H1 (cell line): ENCODE results near the gene DRC7. TPM values are rescaled to one million over a fixed set of nuclear protein-coding genes. Genes with fewer than 3 reads are reported as not detected.

Experiments
- CTCF ChIA-PET: fragments of 300-600 bp; sonication (Branson Sonifier 250); formaldehyde crosslinking; loops from one replicate; lab custom pipeline; 2021; ENCODE audit not compliant: partially characterized antibody; lab: Charles Lee
- POLR2A ChIA-PET: fragments of 300-600 bp; sonication (Branson Sonifier 250); formaldehyde crosslinking; loops from one replicate; lab custom pipeline; 2021; ENCODE audit warnings: inconsistent platforms; ENCODE audit not compliant: partially characterized antibody; lab: Charles Lee
- DNase-seq, 2 experiments: peaks; one replicate each; pipeline versions ENCODE4 v3.0.0 to v3.0.0-alpha.2; 2010 to 2022; ENCODE audit warnings: low spot score in 2 of 2, low read depth in 1 of 2, mixed read lengths in 1 of 2
- FAIRE-seq: peaks from 2 replicates; lab custom pipeline; 2011; peaks lifted over from hg19 to GRCh38; lab: Jason Lieb, UNC
- H2AFZ ChIP-seq: 2 replicates; pipeline ENCODE4 v1.8.1; 2012; ENCODE audit warnings: low read length, inconsistent platforms
- H2AK5ac ChIP-seq: 2 replicates; pipeline ENCODE4 v1.6.1; 2013; ENCODE audit warnings: low read depth, low read length
- H2BK120ac ChIP-seq: replicated peaks from 2 replicates; pipeline ENCODE3; 2013; ENCODE audit warnings: low read depth, low read length, inconsistent platforms
- H2BK12ac ChIP-seq: 2 replicates; pipeline ENCODE4 v1.6.1; 2013; ENCODE audit warnings: low read depth, low read length
- H2BK15ac ChIP-seq: 2 replicates; pipeline ENCODE4 v1.6.1; 2013; ENCODE audit warnings: low read length
- H2BK20ac ChIP-seq: 2 replicates; pipeline ENCODE4 v1.6.1; 2013; ENCODE audit warnings: low read length
- H2BK5ac ChIP-seq: 2 replicates; pipeline ENCODE4 v1.6.1; 2013; ENCODE audit warnings: low read depth, low read length
- H3K14ac ChIP-seq: 2 replicates; pipeline ENCODE4 v1.6.1; 2013; ENCODE audit warnings: inconsistent platforms; ENCODE audit not compliant: insufficient read length
- H3K18ac ChIP-seq: 2 replicates; pipeline ENCODE4 v1.6.1; 2013; ENCODE audit warnings: low read length; ENCODE audit errors: extremely low read depth
- H3K23ac ChIP-seq: 2 replicates; pipeline ENCODE4 v1.6.1; 2013; ENCODE audit warnings: inconsistent platforms; ENCODE audit not compliant: insufficient read length
- H3K23me2 ChIP-seq: 2 replicates; pipeline ENCODE4 v1.6.1; 2013; ENCODE audit warnings: low read depth, low read length
- H3K27ac ChIP-seq: 2 replicates; pipeline ENCODE4 v1.6.1; 2011; ENCODE audit warnings: low read depth, low read length, inconsistent platforms
- H3K27me3 ChIP-seq, 4 experiments: replicated peaks in 1 of 4; 1 replicate in 1 of 4; 2 replicates in 3 of 4; pipeline versions ENCODE4 v1.6.1 to v1.8.1; 2011 to 2013; ENCODE audit warnings: low read length in 3 of 4, mild to moderate bottlenecking in 3 of 4, inconsistent platforms in 2 of 4, mixed read lengths in 2 of 4, moderate library complexity in 1 of 4; ENCODE audit not compliant: control insufficient read depth in 3 of 4, insufficient read depth in 3 of 4; ENCODE audit errors: extremely low read depth in 1 of 4
- H3K36me3 ChIP-seq, 4 experiments: 2 replicates each; pipeline versions ENCODE4 v1.6.1 to v1.8.1; 2011 to 2013; ENCODE audit warnings: mild to moderate bottlenecking in 4 of 4, low read length in 3 of 4, moderate library complexity in 2 of 4, control low read depth in 1 of 4, inconsistent platforms in 1 of 4; ENCODE audit not compliant: insufficient read depth in 4 of 4, control insufficient read depth in 2 of 4
- H3K4ac ChIP-seq: replicated peaks from 2 replicates; pipeline ENCODE3; 2013; ENCODE audit warnings: low read length, low read depth, mixed read lengths, inconsistent platforms; ENCODE audit not compliant: insufficient read length
- H3K4me1 ChIP-seq, 4 experiments: replicated peaks in 1 of 4; 1 replicate in 1 of 4; 2 replicates in 3 of 4; pipeline versions ENCODE4 v1.6.1 to v1.8.1; 2011 to 2013; ENCODE audit warnings: low read length in 3 of 4, inconsistent platforms in 2 of 4, mixed read lengths in 1 of 4; ENCODE audit not compliant: insufficient read depth in 4 of 4, control insufficient read depth in 3 of 4
- H3K4me2 ChIP-seq, 2 experiments: 2 replicates each; pipeline versions ENCODE4 v1.6.1 to v1.8.1; 2011 to 2013; ENCODE audit warnings: low read depth in 2 of 2, low read length in 2 of 2, control low read depth in 1 of 2, inconsistent platforms in 1 of 2, mild to moderate bottlenecking in 1 of 2; ENCODE audit not compliant: insufficient read depth in 1 of 2
- H3K4me3 ChIP-seq, 4 experiments: fragments of 200-600, 300-600 bp in 1 of 4; sonication (generic), shearing (Covaris generic), sonication (Bioruptor Twin) in 1 of 4; 2 replicates each; pipeline versions ENCODE4 v1.5.1 to v1.8.1; 2011 to 2016; ENCODE audit warnings: low read length in 4 of 4, low read depth in 3 of 4, control low read depth in 2 of 4, inconsistent platforms in 2 of 4, mild to moderate bottlenecking in 2 of 4, mixed read lengths in 1 of 4, moderate library complexity in 1 of 4; ENCODE audit not compliant: insufficient read depth in 2 of 4; ENCODE audit errors: extremely low read depth in 1 of 4
- H3K56ac ChIP-seq: replicated peaks from 2 replicates; pipeline ENCODE3; 2013; ENCODE audit warnings: low read depth, mild to moderate bottlenecking, mixed read lengths, low read length, inconsistent platforms; ENCODE audit not compliant: insufficient read length
- H3K79me1 ChIP-seq: 2 replicates; pipeline ENCODE4 v1.6.1; 2013; ENCODE audit warnings: low read depth, low read length, control low read depth
- H3K79me2 ChIP-seq, 2 experiments: 2 replicates each; pipeline versions ENCODE4 v1.6.1 to v1.8.1; 2012 to 2013; ENCODE audit warnings: low read length in 2 of 2, mild to moderate bottlenecking in 2 of 2, inconsistent platforms in 1 of 2; ENCODE audit not compliant: insufficient read depth in 2 of 2, control insufficient read depth in 1 of 2
- H3K9ac ChIP-seq, 4 experiments: replicated peaks in 1 of 4; 1 replicate in 1 of 4; 2 replicates in 3 of 4; pipeline versions ENCODE4 v1.6.1 to v1.8.1; 2011 to 2013; ENCODE audit warnings: low read depth in 3 of 4, low read length in 3 of 4, control low read depth in 2 of 4, mild to moderate bottlenecking in 2 of 4, moderate library complexity in 2 of 4, inconsistent platforms in 1 of 4; ENCODE audit errors: extremely low read depth in 1 of 4
- H3K9me3 ChIP-seq, 2 experiments: 2 replicates each; pipeline versions ENCODE4 v1.6.1 to v1.8.1; 2012 to 2013; ENCODE audit warnings: mild to moderate bottlenecking in 2 of 2, moderate library complexity in 2 of 2, control low read depth in 1 of 2, inconsistent platforms in 1 of 2, low read depth in 1 of 2, low read length in 1 of 2, mixed read lengths in 1 of 2; ENCODE audit not compliant: insufficient read depth in 2 of 2
- H4K20me1 ChIP-seq, 2 experiments: replicated peaks in 1 of 2; 2 replicates each; pipeline versions ENCODE3 to v1.8.1; 2011 to 2013; ENCODE audit warnings: inconsistent platforms in 2 of 2, low read length in 2 of 2, mild to moderate bottlenecking in 1 of 2; ENCODE audit not compliant: insufficient read depth in 2 of 2, control insufficient read depth in 1 of 2
- H4K5ac ChIP-seq: 2 replicates; pipeline ENCODE4 v1.6.1; 2013; ENCODE audit warnings: low read length, low read depth, mixed read lengths, inconsistent platforms; ENCODE audit not compliant: insufficient read length
- H4K8ac ChIP-seq: 2 replicates; pipeline ENCODE4 v1.8.0; 2013; ENCODE audit warnings: mild to moderate bottlenecking, moderate library complexity, low read length, inconsistent platforms; ENCODE audit not compliant: insufficient read depth; ENCODE audit errors: extremely low read depth
- H4K91ac ChIP-seq: replicated peaks from 2 replicates; pipeline ENCODE3; 2013; ENCODE audit warnings: low read length, mixed read lengths, inconsistent platforms; ENCODE audit not compliant: insufficient read length
- KDM1A ChIP-seq: fragments of 200-600, 300-600 bp; sonication (generic); IDR thresholded peaks from 2 replicates; pipeline ENCODE4 v1.7.1; 2016; ENCODE audit warnings: mild to moderate bottlenecking, low read length, borderline replicate concordance
- POLR2AphosphoS5 ChIP-seq: IDR thresholded peaks from 2 replicates; pipeline ENCODE4 v1.6.1; 2011; ENCODE audit warnings: low read depth, low read length
- POU5F1 ChIP-seq: IDR thresholded peaks from 2 replicates; pipeline ENCODE4 v1.6.1; 2011; ENCODE audit warnings: low read depth, mild to moderate bottlenecking, low read length, moderate library complexity
- SAP30 ChIP-seq: fragments of 300-600 bp; sonication (generic); IDR thresholded peaks from 2 replicates; pipeline ENCODE4 v1.7.1; 2012; ENCODE audit warnings: low read length, moderate library complexity, mild to moderate bottlenecking, inconsistent platforms; ENCODE audit not compliant: insufficient read depth, insufficient replicate concordance
- SIRT6 ChIP-seq: IDR thresholded peaks from one replicate; pipeline ENCODE4 v1.7.1; 2012; ENCODE audit warnings: low read length, inconsistent platforms
- WGBS, 2 experiments: shearing (Covaris generic) in 1 of 2; methylation state at CpG; one replicate each; pipeline versions ENCODE4 v1.1.6 to v1.1.7; 2013 to 2015; ENCODE audit warnings: low lambda C conversion rate in 2 of 2, mixed read lengths in 2 of 2, inconsistent platforms in 1 of 2, low coverage in 1 of 2, missing lambda C conversion rate in 1 of 2; ENCODE audit not compliant: insufficient replicate concordance in 2 of 2, insufficient coverage in 1 of 2, insufficient read length in 1 of 2; ENCODE audit errors: extremely low coverage in 1 of 2, missing lambda C conversion rate in 1 of 2; 5-methylcytosine and 5-hydroxymethylcytosine counted together
- polyA plus RNA-seq, 7 experiments: library from polyadenylated mRNA; depleted of rRNA in 3 of 7; stranded (reverse) in 5 of 7; unstranded in 2 of 7; fragments of >200 nt in 5 of 7; fragments of 200-250 nt in 2 of 7; gene quantifications; 1 replicate in 5 of 7; 2 replicates in 1 of 7; 4 replicates in 1 of 7; pipeline versions ENCODE4 v1.2.1 to v1.2.3, GENCODE V29; 2011 to 2013; ENCODE audit warnings: missing spikeins in 2 of 7, mixed read lengths in 2 of 7
- total RNA-seq: library from RNA; stranded (reverse); fragmentation: NEBNext Ultra II Directional; extraction: Animal tissue kit (Norgen Biotek cat#: 25700); gene quantifications from 2 replicates; pipeline ENCODE4 v1.2.1, GENCODE V29; 2021

DRC7 gene
- total and polyA plus RNA-seq, 2 of the 8 experiments (the other 6 are each of a cell fraction or from before 2014, with no cell fraction given) = 0.14 TPM; not detected in 1

- Histone ChIP-seq H4K91ac (no peak overlapping the region), H2BK5ac (no peak overlapping the region), H4K20me1 (peaks cover 0 to 3% of the 10 kb centered on the region in 2 experiments), H2BK20ac (no peak overlapping the region), H2BK120ac (no peak overlapping the region), H3K36me3 (no peaks in the 10 kb centered on the region), H4K5ac (no peak overlapping the region), H3K4me1 (no peaks in the 10 kb centered on the region; a peak in 1 of 7 replicates), H2BK12ac (no peak overlapping the region), H3K23ac (no peak overlapping the region), H3K4me2 (no peak overlapping the region), H2AFZ (no peak overlapping the region), H3K23me2 (peaks cover 17% of the 10 kb centered on the region; the same call in 1 of the 2 replicates), H3K27me3 (no peaks in the 10 kb centered on the region; a peak in 2 of 7 replicates), H3K56ac (no peak overlapping the region), H3K9me3 (no peaks in the 10 kb centered on the region), H3K9ac (no peak overlapping the region), H2AK5ac (no peak overlapping the region), H3K27ac (no peak overlapping the region), H4K8ac (no peak overlapping the region), H3K79me2 (no peaks in the 10 kb centered on the region), H3K14ac (no peak overlapping the region), H3K79me1 (no peaks in the 10 kb centered on the region), H2BK15ac (no peak overlapping the region), H3K4ac (no peak overlapping the region), H3K4me3 (no peak overlapping the region), H3K18ac (no peak overlapping the region)
- no peak for DNase-seq
- ChIA-PET POLR2A (interaction anchor here (0.6 to 3.2 kb wide), 3 partner anchors 9 to 274 kb away, joined by 3 to 22 read pairs (median 4); partner anchors contain the start of genes KATNB1 and ZNF319), CTCF (interaction anchor here (0.8 to 6.6 kb wide), 12 partner anchors 9 to 172 kb away, joined by 3 to 48 read pairs (median 4); partner anchors contain the start of gene KATNB1)
- WGBS, 2 experiments = 94% methylated on average over 7 of the region's 7 CpGs; no CpG with 5 or more reads in 1 of the 2 experiments
- TF ChIP-seq POU5F1 (no peak), SAP30 (no peak), KDM1A (no peak), POLR2AphosphoS5 (no peak), SIRT6 (no peak)
- no peak for FAIRE-seq
Observed at GRCh38 chr16:57726433-57726947, 31.9 kb downstream of the DRC7 start.
